HepG2 (cell line): Measurements from ENCODE around the gene SLC6A7. TPM values are rescaled to one million over a fixed set of nuclear protein-coding genes. Genes with fewer than 3 reads are reported as not detected.

Experiments
- ASH2L ChIP-seq: fragments of 300-600, 200-600 bp; sonication (generic); IDR thresholded peaks from 2 replicates; pipeline ENCODE4 v1.7.0; 2017; ENCODE audit warnings: low read depth, mild to moderate bottlenecking, moderate library complexity, mixed read lengths, low read length; ENCODE audit not compliant: insufficient read length
- ATF1 ChIP-seq: IDR thresholded peaks from 2 replicates; pipeline ENCODE4 v1.6.1; 2016; ENCODE audit warnings: mild to moderate bottlenecking, control low read depth
- ATM ChIP-seq: fragments of 450-650 bp; IDR thresholded peaks from 2 replicates; pipeline ENCODE4 v1.7.1; 2017; ENCODE audit warnings: mild to moderate bottlenecking, borderline replicate concordance
- BRCA1 ChIP-seq: sonication (generic); formaldehyde crosslinking; IDR thresholded peaks from 2 replicates; pipeline ENCODE4 v1.4.0; 2020; ENCODE audit warnings: missing genetic modification reagents
- CENPT ChIP-seq: sonication (generic); formaldehyde crosslinking; IDR thresholded peaks from 2 replicates; pipeline ENCODE4 v1.8.0; 2022; ENCODE audit warnings: low read depth, mild to moderate bottlenecking, moderate library complexity, missing genetic modification reagents
- FOSL2 ChIP-seq: sonication (generic); formaldehyde crosslinking; IDR thresholded peaks from 2 replicates; pipeline ENCODE4 v1.4.0; 2020; ENCODE audit warnings: missing genetic modification reagents
- GPN1 ChIP-seq: sonication (generic); formaldehyde crosslinking; IDR thresholded peaks from 2 replicates; pipeline ENCODE4 v1.5.1; 2020; ENCODE audit warnings: missing genetic modification reagents, borderline replicate concordance
- HMG20B ChIP-seq: conservative IDR thresholded peaks from 2 replicates; pipeline ENCODE4 v1.6.1; 2016; ENCODE audit warnings: missing genetic modification reagents, missing compliant biosample characterization
- HOXA7 ChIP-seq: sonication (generic); formaldehyde crosslinking; IDR thresholded peaks from 2 replicates; pipeline ENCODE4 v1.8.1; 2022; ENCODE audit warnings: mild to moderate bottlenecking, missing genetic modification reagents, moderate library complexity
- KDM6A ChIP-seq: IDR thresholded peaks from 2 replicates; pipeline ENCODE4 v1.6.1; 2016; ENCODE audit warnings: low read depth
- KMT2A ChIP-seq: sonication (generic); formaldehyde crosslinking; IDR thresholded peaks from 2 replicates; pipeline ENCODE4 v1.4.0; 2020; ENCODE audit warnings: missing genetic modification reagents
- MNT ChIP-seq: fragments of 450-650 bp; IDR thresholded peaks from 2 replicates; pipeline ENCODE4 v1.6.1; 2016
- MXI1 ChIP-seq: IDR thresholded peaks from 3 replicates; pipeline ENCODE4 v1.6.1; 2012; ENCODE audit warnings: low read depth, low read length, inconsistent platforms, borderline replicate concordance
- NAIF1 ChIP-seq: sonication (generic); formaldehyde crosslinking; IDR thresholded peaks from 2 replicates; pipeline ENCODE4 v1.5.0; 2020; ENCODE audit warnings: mild to moderate bottlenecking, missing genetic modification reagents, borderline replicate concordance
- PATZ1 ChIP-seq: sonication (generic); formaldehyde crosslinking; IDR thresholded peaks from 2 replicates; pipeline ENCODE4 v1.4.0; 2020; ENCODE audit warnings: missing genetic modification reagents
- REPIN1 ChIP-seq: sonication (generic); formaldehyde crosslinking; IDR thresholded peaks from 2 replicates; pipeline ENCODE4 v1.8.0; 2022; ENCODE audit warnings: missing genetic modification reagents, low read depth, mild to moderate bottlenecking, borderline replicate concordance
- RXRB ChIP-seq: IDR thresholded peaks from 2 replicates; pipeline ENCODE4 v1.6.1; 2016; ENCODE audit warnings: borderline replicate concordance, missing genetic modification reagents, missing compliant biosample characterization
- SIN3B ChIP-seq: fragments of 150-350 bp; IDR thresholded peaks from 2 replicates; pipeline ENCODE4 v1.6.1; 2014; ENCODE audit warnings: low read length
- SOX5 ChIP-seq: IDR thresholded peaks from 2 replicates; pipeline ENCODE4 v1.6.1; 2016; ENCODE audit warnings: borderline replicate concordance
- SP5 ChIP-seq: IDR thresholded peaks from 2 replicates; pipeline ENCODE4 v1.6.1; 2016; ENCODE audit warnings: low read depth, borderline replicate concordance
- SRF ChIP-seq: IDR thresholded peaks from 2 replicates; pipeline ENCODE4 v1.6.1; 2011; ENCODE audit warnings: mild to moderate bottlenecking, low read depth, low read length, moderate library complexity
- TCF7 ChIP-seq: sonication (generic); IDR thresholded peaks from 2 replicates; pipeline ENCODE4 v1.6.1; 2016; ENCODE audit warnings: antibody characterized with exemption, low read depth
- USF2 ChIP-seq, 2 experiments: sonication (generic) in 1 of 2; formaldehyde crosslinking in 1 of 2; IDR thresholded peaks; 2 replicates each; pipeline versions ENCODE4 v1.5.1 to v1.6.1; 2011 to 2020; ENCODE audit warnings: borderline replicate concordance in 1 of 2, low read depth in 1 of 2, low read length in 1 of 2, mild to moderate bottlenecking in 1 of 2, missing genetic modification reagents in 1 of 2, moderate library complexity in 1 of 2
- XRCC5 ChIP-seq: fragments of 200-400 bp; formaldehyde crosslinking; optimal IDR thresholded peaks from 2 replicates; pipeline ENCODE3; 2017; ENCODE audit warnings: mild to moderate bottlenecking, low read length
- ZNF224 ChIP-seq: sonication (generic); formaldehyde crosslinking; IDR thresholded peaks from 2 replicates; pipeline ENCODE4 v1.5.0; 2020; ENCODE audit warnings: mild to moderate bottlenecking, missing genetic modification reagents
- ZNF577 ChIP-seq: sonication (generic); formaldehyde crosslinking; IDR thresholded peaks from 2 replicates; pipeline ENCODE4 v1.4.0; 2020; ENCODE audit warnings: mild to moderate bottlenecking, low read depth, missing genetic modification reagents, borderline replicate concordance
- ZNF615 ChIP-seq: sonication (generic); formaldehyde crosslinking; IDR thresholded peaks from 2 replicates; pipeline ENCODE4 v1.5.0; 2020; ENCODE audit warnings: mild to moderate bottlenecking, missing genetic modification reagents, borderline replicate concordance
- ZNF746 ChIP-seq: sonication (generic); formaldehyde crosslinking; IDR thresholded peaks from 2 replicates; pipeline ENCODE4 v1.8.0; 2022; ENCODE audit warnings: mild to moderate bottlenecking, missing genetic modification reagents
- ZNF777 ChIP-seq: sonication (generic); formaldehyde crosslinking; IDR thresholded peaks from 2 replicates; pipeline ENCODE4 v1.4.0; 2020; ENCODE audit warnings: missing genetic modification reagents
- polyA plus RNA-seq, 8 experiments: library from polyadenylated mRNA; depleted of rRNA in 3 of 8; stranded (reverse) in 7 of 8; unstranded in 1 of 8; fragments of >200 nt; fragmentation: Illumina TruSeq in 4 of 8; extraction: Trizol in 4 of 8; gene quantifications; 2 replicates each; pipeline versions ENCODE4 v1.2.1 to v1.2.3, GENCODE V29; 2011 to 2016; ENCODE audit warnings: low read depth in 4 of 8, missing spikeins in 1 of 8, mixed read lengths in 1 of 8; ENCODE audit not compliant: insufficient read depth in 1 of 8
- total RNA-seq, 5 experiments: library from RNA; depleted of rRNA; stranded (reverse); fragments of >200 nt; fragmentation: Illumina TruSeq; extraction: Trizol; gene quantifications; 2 replicates each; pipeline ENCODE4 v1.2.3, GENCODE V29; 2016; ENCODE audit warnings: low read depth in 1 of 5

SLC6A7 gene
- total and polyA plus RNA-seq, 2 of the 13 experiments (the other 11 are each of a cell fraction or from before 2014, with no cell fraction given), result not detected

DNA sequence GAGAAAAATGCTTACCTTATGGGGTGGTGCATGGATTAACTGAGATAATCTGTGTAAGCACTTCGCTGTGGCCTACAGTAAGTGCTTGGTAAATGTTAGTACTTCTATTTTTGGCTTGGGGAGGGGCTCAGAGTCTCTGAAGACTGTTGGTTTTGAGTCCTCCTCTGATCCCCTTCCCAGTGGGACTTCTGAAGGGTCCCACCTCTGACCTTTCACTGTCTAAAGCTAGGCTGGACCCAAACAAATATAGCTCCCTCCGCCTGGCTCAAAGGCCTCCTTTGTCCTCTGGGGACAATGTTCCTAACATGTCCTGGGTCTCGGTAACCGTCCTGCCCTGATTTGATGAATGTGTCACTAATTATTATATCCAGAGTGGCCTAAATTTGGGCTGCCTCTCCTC lies 64.9 kb downstream of the SLC6A7 start (continued):
- TF ChIP-seq MNT (no peak), REPIN1 (CRISPR knock-in tag) (no peak), ZNF746 (no peak), SIN3B (no peak), USF2 (IDR thresholded peaks at IDR 0.05; ENCODE audit: low read depth, low read length) (no peak), USF2 (CRISPR knock-in tag; IDR thresholded peaks at IDR 0.05; ENCODE audit: borderline replicate concordance) (no peak), GPN1 (CRISPR knock-in tag) (no peak), HOXA7 (CRISPR knock-in tag) (no peak), KMT2A (CRISPR knock-in tag) (no peak), CENPT (CRISPR knock-in tag) (no peak), ATM (no peak), ASH2L (no peak), RXRB (CRISPR knock-in tag) (no peak), SP5 (CRISPR knock-in tag) (peak; percentile 72; the same call in 1 of the 2 replicates), XRCC5 (peak; percentile 49), KDM6A (CRISPR knock-in tag) (no peak), SRF (peak; percentile 49; the same call in 1 of the 2 replicates), FOSL2 (CRISPR knock-in tag) (no peak), ZNF777 (CRISPR knock-in tag) (no peak), PATZ1 (CRISPR knock-in tag) (peak; percentile 67), MXI1 (no peak), ZNF224 (CRISPR knock-in tag) (no peak), NAIF1 (no peak), BRCA1 (CRISPR knock-in tag) (no peak), ATF1 (CRISPR knock-in tag) (no peak), ZNF577 (CRISPR knock-in tag) (no peak), ZNF615 (CRISPR knock-in tag) (no peak), HMG20B (CRISPR knock-in tag) (peak; percentile 86), SOX5 (CRISPR knock-in tag) (peak; percentile 43; the same call in 1 of the 2 replicates), TCF7 (peak; percentile 80)
